Measurements from ENCODE around the gene MARCHF5. TPM values are rescaled to one million over a fixed set of nuclear protein-coding genes. Genes with fewer than 3 reads are reported as not detected.

MARCHF5 gene
- total and polyA plus RNA-seq, 2 of the 8 experiments (the other 6 are each of a cell fraction or from before 2014, with no cell fraction given) = 8.7 to 26.8 TPM

GRCh38 chr10:92265687-92266258 lies 25.2 kb upstream of the MARCHF5 start:
- Histone ChIP-seq H3K27ac (ENCODE audit: low read depth, low read length) (no peak overlapping the region), H4K8ac (ENCODE audit: extremely low read depth, insufficient read depth, low read length) (no peak overlapping the region), H2BK20ac (ENCODE audit: low read length) (no peak overlapping the region), H3K36me3 (ENCODE audit: control insufficient read depth in 2 of 4, insufficient read depth in 4 of 4, low read length in 3 of 4) (no peaks in the 10 kb centered on the region), H3K23ac (ENCODE audit: insufficient read length) (no peak overlapping the region), H3K4ac (replicated peaks; ENCODE audit: insufficient read length, low read depth, low read length) (no peak overlapping the region), H2AFZ (ENCODE audit: low read length) (no peak overlapping the region), H4K91ac (replicated peaks; ENCODE audit: insufficient read length, low read length) (no peak overlapping the region), H3K79me2 (ENCODE audit: control insufficient read depth in 1 of 2, insufficient read depth in 2 of 2, low read length in 2 of 2) (no peaks in the 10 kb centered on the region), H4K20me1 (replicated peaks in 1 of 2; ENCODE audit: control insufficient read depth in 1 of 2, insufficient read depth in 2 of 2, low read length in 2 of 2) (no peaks in the 10 kb centered on the region), H3K27me3 (replicated peaks in 1 of 4; ENCODE audit: control insufficient read depth in 3 of 4, extremely low read depth in 1 of 4, insufficient read depth in 3 of 4, low read length in 3 of 4) (no peaks in the 10 kb centered on the region), H3K9me3 (ENCODE audit: insufficient read depth in 2 of 2, low read depth in 1 of 2, low read length in 1 of 2) (no peaks in the 10 kb centered on the region), H3K56ac (replicated peaks; ENCODE audit: insufficient read length, low read depth, low read length) (no peak overlapping the region), H3K14ac (ENCODE audit: insufficient read length) (no peak overlapping the region), H3K4me2 (ENCODE audit: insufficient read depth in 1 of 2, low read depth in 2 of 2, low read length in 2 of 2) (no peak overlapping the region), H2BK120ac (replicated peaks; ENCODE audit: low read depth, low read length) (no peak overlapping the region), H3K4me3 (ENCODE audit: extremely low read depth in 1 of 4, insufficient read depth in 2 of 4, low read depth in 3 of 4, low read length in 4 of 4) (no peak overlapping the region), H2AK5ac (ENCODE audit: low read depth, low read length) (no peak overlapping the region), H3K18ac (ENCODE audit: extremely low read depth, low read length) (no peak overlapping the region), H3K23me2 (ENCODE audit: low read depth, low read length) (no peaks in the 10 kb centered on the region), H3K79me1 (ENCODE audit: low read depth, low read length) (no peaks in the 10 kb centered on the region), H3K4me1 (replicated peaks in 1 of 4; ENCODE audit: control insufficient read depth in 3 of 4, insufficient read depth in 4 of 4, low read length in 3 of 4) (no peaks in the 10 kb centered on the region), H2BK15ac (ENCODE audit: low read length) (no peak overlapping the region), H2BK12ac (ENCODE audit: low read depth, low read length) (no peak overlapping the region), H2BK5ac (ENCODE audit: low read depth, low read length) (no peak overlapping the region), H3K9ac (replicated peaks in 1 of 4; ENCODE audit: extremely low read depth in 1 of 4, low read depth in 3 of 4, low read length in 3 of 4) (no peak overlapping the region), H4K5ac (ENCODE audit: insufficient read length, low read depth, low read length) (no peak overlapping the region)
- ChIA-PET POLR2A (ENCODE audit: partially characterized antibody) (no interaction called here), CTCF (ENCODE audit: partially characterized antibody) (no interaction called here)
- DNase-seq (ENCODE audit: low read depth in 1 of 2, low spot score in 2 of 2) = no peak
- WGBS, 2 experiments (ENCODE audit: extremely low coverage in 1 of 2, insufficient coverage in 1 of 2, insufficient read length in 1 of 2, insufficient replicate concordance in 2 of 2, low coverage in 1 of 2, low lambda C conversion rate in 2 of 2, missing lambda C conversion rate in 1 of 2) = 87% methylated on average over 2 of the region's 2 CpGs; no CpG with 5 or more reads in 1 of the 2 experiments
- FAIRE-seq = no peak
- TF ChIP-seq SIX5 (IDR thresholded peaks at IDR 0.05; ENCODE audit: low read depth, low read length) (no peak), MAX (IDR thresholded peaks at IDR 0.05) (no peak)

Measured in H1 (cell line).